Measurements from ENCODE around the gene ZNF740.

ZNF740 gene

GRCh38 chr12:53218551-53219291 is 38.2 kb downstream of the ZNF740 start:
- H3K4me1 Mint-ChIP-seq, result peaks cover 44% of the 10 kb centered on the region
- ATAC-seq (ENCODE audit: low read depth) (no peak), DNase-seq (ENCODE audit: low spot score in 2 of 2) (no peak)
- peak overlapping the region; percentile 98 for H3K4me3 Mint-ChIP-seq
- H3K27me3 Mint-ChIP-seq, result no peaks in the 10 kb centered on the region
- peaks cover 7% of the 10 kb centered on the region for H3K36me3 Mint-ChIP-seq
- no peaks in the 10 kb centered on the region for H3K9me3 Mint-ChIP-seq
- H3K27ac Mint-ChIP-seq, result peak overlapping the region; percentile 94

- Mint-ChIP-seq H3K27ac (peak overlapping the region; percentile 94), H3K9me3 (no peaks in the 10 kb centered on the region), H3K4me3 (peak overlapping the region; percentile 98), H3K27me3 (no peaks in the 10 kb centered on the region), H3K4me1 (peaks cover 43% of the 10 kb centered on the region), H3K36me3 (peaks cover 3% of the 10 kb centered on the region)
- no peak for ATAC-seq (ENCODE audit: low read depth)
- DNase-seq (ENCODE audit: low spot score in 2 of 2), result no peak
These were observed 38.9 kb downstream of the ZNF740 start for GRCh38 chr12:53219292-53219955.

- Mint-ChIP-seq H3K4me1 (peaks cover 40% of the 10 kb centered on the region), H3K36me3 (no peaks in the 10 kb centered on the region), H3K4me3 (peak overlapping the region; percentile 98), H3K27ac (peak overlapping the region; percentile 94), H3K27me3 (no peaks in the 10 kb centered on the region), H3K9me3 (no peaks in the 10 kb centered on the region)
- peak; percentile 57 to 69 for DNase-seq (ENCODE audit: low spot score in 2 of 2)
- ATAC-seq (ENCODE audit: low read depth), result peak; percentile 62
These were observed 39.6 kb downstream of the ZNF740 start for GRCh38 chr12:53219956-53220693.

- Mint-ChIP-seq H3K9me3 (no peaks in the 10 kb centered on the region), H3K36me3 (no peaks in the 10 kb centered on the region)
- ATAC-seq (ENCODE audit: low read depth), result peak; percentile 76
These were observed 40.2 kb downstream of the ZNF740 start for GRCh38 chr12:53220694-53221202.

GRCh38 chr12:53221203-53222080 is 40.9 kb downstream of the ZNF740 start:
- peak overlapping the region; percentile 94 for H3K27ac Mint-ChIP-seq
- H3K4me3 Mint-ChIP-seq, result peak overlapping the region; percentile 98
- H3K36me3 Mint-ChIP-seq, result no peaks in the 10 kb centered on the region
- H3K9me3 Mint-ChIP-seq, result no peaks in the 10 kb centered on the region
- peaks cover 32% of the 10 kb centered on the region for H3K4me1 Mint-ChIP-seq
- H3K27me3 Mint-ChIP-seq, result no peaks in the 10 kb centered on the region
- DNase-seq (ENCODE audit: low spot score in 2 of 2) (no peak), ATAC-seq (ENCODE audit: low read depth) (peak; percentile 28)

More at GRCh38 chr12:53220694-53221202, 40.2 kb downstream of the ZNF740 start:
- Mint-ChIP-seq H3K4me3 (peak overlapping the region; percentile 98), H3K27me3 (no peaks in the 10 kb centered on the region), H3K4me1 (peaks cover 39% of the 10 kb centered on the region), H3K27ac (peak overlapping the region; percentile 94)
- DNase-seq (ENCODE audit: low spot score in 2 of 2), result peak; percentile 67 to 68

GRCh38 chr12:53222170-53222721 is 41.7 kb downstream of the ZNF740 start:
- no peaks in the 10 kb centered on the region for H3K36me3 Mint-ChIP-seq
- DNase-seq (ENCODE audit: low spot score in 2 of 2) (no peak), ATAC-seq (ENCODE audit: low read depth) (no peak)
- peak overlapping the region; percentile 94 for H3K27ac Mint-ChIP-seq
- H3K4me3 Mint-ChIP-seq, result peak overlapping the region; percentile 75
- no peaks in the 10 kb centered on the region for H3K27me3 Mint-ChIP-seq
- H3K9me3 Mint-ChIP-seq, result no peaks in the 10 kb centered on the region
- peaks cover 24% of the 10 kb centered on the region for H3K4me1 Mint-ChIP-seq

GRCh38 chr12:53222806-53223261 is 42.3 kb downstream of the ZNF740 start:
- Mint-ChIP-seq H3K4me3 (peak overlapping the region; percentile 49), H3K27ac (no peak overlapping the region), H3K27me3 (no peaks in the 10 kb centered on the region), H3K4me1 (peaks cover 20% of the 10 kb centered on the region), H3K36me3 (no peaks in the 10 kb centered on the region), H3K9me3 (no peaks in the 10 kb centered on the region)
- ATAC-seq (ENCODE audit: low read depth) (no peak), DNase-seq (ENCODE audit: low spot score in 2 of 2) (no peak)

GRCh38 chr12:53223389-53224060 is 43.0 kb downstream of the ZNF740 start:
- Mint-ChIP-seq H3K9me3 (no peaks in the 10 kb centered on the region), H3K4me1 (peaks cover 15% of the 10 kb centered on the region), H3K4me3 (no peak overlapping the region), H3K36me3 (no peaks in the 10 kb centered on the region), H3K27me3 (no peaks in the 10 kb centered on the region), H3K27ac (no peak overlapping the region)
- DNase-seq (ENCODE audit: low spot score in 2 of 2) (no peak), ATAC-seq (ENCODE audit: low read depth) (no peak)

- no peaks in the 10 kb centered on the region for H3K36me3 Mint-ChIP-seq
- peaks cover 12% of the 10 kb centered on the region for H3K4me1 Mint-ChIP-seq
- peak overlapping the region; percentile 21 for H3K27ac Mint-ChIP-seq
- DNase-seq (ENCODE audit: low spot score in 2 of 2), result no peak
- no peak for ATAC-seq (ENCODE audit: low read depth)
- no peak overlapping the region for H3K4me3 Mint-ChIP-seq
- H3K27me3 Mint-ChIP-seq, result no peaks in the 10 kb centered on the region
- H3K9me3 Mint-ChIP-seq, result no peaks in the 10 kb centered on the region
These were observed 43.8 kb downstream of the ZNF740 start for GRCh38 chr12:53224061-53224896.

GRCh38 chr12:53224897-53225634 is 44.5 kb downstream of the ZNF740 start:
- Mint-ChIP-seq H3K4me3 (no peak overlapping the region), H3K9me3 (no peaks in the 10 kb centered on the region), H3K27ac (peak overlapping the region; percentile 21), H3K4me1 (peaks cover 11% of the 10 kb centered on the region), H3K27me3 (no peaks in the 10 kb centered on the region), H3K36me3 (no peaks in the 10 kb centered on the region)
- ATAC-seq (ENCODE audit: low read depth) (no peak), DNase-seq (ENCODE audit: low spot score in 2 of 2) (no peak)

- ATAC-seq (ENCODE audit: low read depth), result no peak
- H3K27me3 Mint-ChIP-seq, result no peaks in the 10 kb centered on the region
- H3K4me3 Mint-ChIP-seq, result no peak overlapping the region
- peaks cover 11% of the 10 kb centered on the region for H3K4me1 Mint-ChIP-seq
- H3K27ac Mint-ChIP-seq, result no peak overlapping the region
- no peak for DNase-seq (ENCODE audit: low spot score in 2 of 2)
- H3K36me3 Mint-ChIP-seq, result no peaks in the 10 kb centered on the region
- no peaks in the 10 kb centered on the region for H3K9me3 Mint-ChIP-seq
These were observed 45.3 kb downstream of the ZNF740 start for GRCh38 chr12:53225635-53226424.
